NCI-H2107 treated with DMSO at 0.1 percent for 48 hours (cell line): ENCODE data around the gene MYO1G.
A peak's percentile ranks its signal among the peaks of the same experiment; 100 is the strongest.
"Not testable (repeated sequence)": the region's sequence is repeated elsewhere in the genome, so short reads cannot be mapped to it uniquely, and the experiment has no call there.

ENCODE experiments used
- DNase-seq: peaks from one replicate; lab custom pipeline; 2025; ENCODE audit not compliant: unreplicated experiment; lab: John Stamatoyannopoulos, UW

Gene MYO1G

DNA sequence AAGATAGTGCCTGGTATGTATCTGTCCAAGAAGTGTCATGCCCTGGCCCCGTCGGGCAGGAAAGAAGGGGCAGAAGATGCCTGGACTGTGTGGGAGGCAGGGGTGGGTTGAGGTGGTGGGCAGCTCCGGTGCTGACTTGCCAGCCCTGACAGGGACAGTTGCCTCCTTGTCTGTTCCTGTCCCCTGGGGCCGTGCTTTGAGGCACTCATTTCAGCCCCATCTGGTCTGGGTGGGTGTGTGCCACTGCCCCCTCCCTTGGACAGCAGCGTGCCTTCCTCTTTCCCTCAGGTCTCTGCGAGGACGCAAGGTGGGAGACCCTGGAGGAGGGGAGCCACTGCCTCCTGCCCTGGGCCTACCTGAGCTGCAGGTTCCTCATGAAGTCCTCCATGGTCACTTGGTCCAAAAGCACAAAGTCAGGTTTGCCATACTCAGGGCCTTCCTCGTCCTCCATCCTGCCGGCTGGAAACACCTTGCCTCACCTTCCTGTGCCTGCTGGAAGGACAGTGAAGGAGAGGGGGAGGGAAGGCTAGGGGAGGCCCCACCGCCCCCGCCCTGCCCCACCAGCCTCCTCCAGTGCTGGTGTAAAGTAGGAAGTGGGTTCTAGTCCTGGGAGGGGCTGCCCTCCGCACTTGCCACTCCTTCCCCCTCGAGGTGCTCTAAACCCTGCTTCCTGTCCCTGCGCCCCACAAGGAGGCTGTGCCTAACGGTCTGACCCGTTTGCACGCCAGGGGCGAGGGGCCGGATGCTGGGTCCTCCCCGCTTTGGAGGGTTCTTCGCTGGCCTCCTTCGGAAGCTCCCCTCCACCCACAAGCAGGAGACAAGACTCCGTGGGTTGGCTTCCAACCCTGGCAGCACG, at the start of gene MYO1G:
MYO1G (minus strand) TSS at position 505 of the 856 bp plus-strand sequence; CDS start at position 451, 54 bp downstream.
- DNase-seq: no peak

DNA sequence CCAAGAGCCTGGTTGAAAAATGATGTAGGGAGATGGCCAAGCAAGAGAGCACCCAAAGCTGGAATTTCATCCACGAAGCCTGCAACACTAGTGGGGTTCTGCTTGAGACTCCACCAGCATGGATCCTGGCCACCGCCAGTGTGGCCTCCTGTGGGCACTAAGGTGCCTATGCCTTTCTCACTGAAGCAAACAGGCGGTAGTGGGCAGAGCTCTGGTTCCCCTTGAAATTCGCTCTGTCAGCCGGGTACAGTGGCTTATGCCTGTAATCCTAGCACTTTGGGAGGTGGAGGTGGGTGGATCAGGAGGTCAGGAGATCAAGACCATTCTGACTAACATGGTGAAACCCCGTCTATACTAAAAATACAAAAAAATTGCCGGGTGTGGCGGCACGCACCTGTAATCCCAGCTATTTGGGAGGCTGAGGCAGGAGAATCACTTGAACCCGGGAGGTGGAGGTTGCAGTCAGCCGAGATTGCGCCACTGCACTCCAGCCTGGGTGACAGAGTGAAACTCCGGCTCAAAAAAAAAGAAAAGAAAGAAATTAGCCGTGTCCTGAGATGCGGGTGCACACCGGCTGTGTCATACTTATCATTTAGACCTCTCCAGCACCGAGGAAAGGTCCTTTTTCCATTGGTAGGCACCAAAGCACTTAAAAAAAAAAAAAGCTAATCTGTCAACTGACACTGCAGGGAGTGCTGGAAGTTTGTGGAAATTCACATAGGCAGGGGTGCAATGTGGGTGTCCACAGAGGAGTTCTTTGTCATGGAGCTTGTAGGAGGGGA, 49.5 kb upstream of the MYO1G start:
- no peak for DNase-seq

GRCh38 chr7:45027774-45028114, 48.9 kb upstream of the MYO1G start:
- DNase-seq: no peak

DNA sequence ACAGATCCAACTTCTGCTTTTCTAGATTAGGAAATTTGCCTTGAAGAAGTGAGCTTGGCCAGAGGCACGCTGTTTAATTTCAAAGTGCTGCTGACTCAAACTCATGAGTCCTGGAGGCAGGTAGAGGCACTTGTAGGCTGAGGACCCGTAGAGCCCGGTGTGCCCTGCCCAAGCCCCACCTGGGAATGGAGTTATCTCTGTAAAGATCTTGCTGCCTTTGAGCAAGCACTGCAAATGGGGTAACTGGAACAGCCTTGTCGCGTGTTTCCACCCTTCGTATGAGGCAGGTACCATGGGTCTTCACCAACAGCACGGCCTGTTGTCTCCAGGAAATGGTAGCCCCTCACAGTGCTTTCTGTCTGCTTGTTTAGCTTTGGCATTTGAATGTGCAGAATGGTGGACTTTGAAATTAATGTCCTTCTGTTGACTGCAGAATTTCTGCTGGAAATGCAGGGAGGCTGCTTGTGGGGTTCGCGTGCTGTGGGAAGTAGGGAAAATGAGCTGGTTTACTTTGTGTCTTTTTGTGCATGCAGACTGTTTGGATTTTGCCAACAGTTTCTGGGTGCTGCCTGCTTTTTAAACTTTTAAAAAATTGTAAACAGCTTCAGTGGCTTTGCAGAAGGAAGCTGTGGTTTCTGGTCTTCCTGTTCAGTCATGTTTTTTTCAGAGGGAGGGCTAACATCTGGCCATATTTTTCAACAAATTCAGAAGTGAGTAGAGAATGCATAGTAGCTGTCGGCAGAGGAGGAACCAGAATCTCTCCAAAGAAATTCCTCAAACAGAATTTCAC, 48.4 kb upstream of the MYO1G start:
- no peak for DNase-seq

DNA sequence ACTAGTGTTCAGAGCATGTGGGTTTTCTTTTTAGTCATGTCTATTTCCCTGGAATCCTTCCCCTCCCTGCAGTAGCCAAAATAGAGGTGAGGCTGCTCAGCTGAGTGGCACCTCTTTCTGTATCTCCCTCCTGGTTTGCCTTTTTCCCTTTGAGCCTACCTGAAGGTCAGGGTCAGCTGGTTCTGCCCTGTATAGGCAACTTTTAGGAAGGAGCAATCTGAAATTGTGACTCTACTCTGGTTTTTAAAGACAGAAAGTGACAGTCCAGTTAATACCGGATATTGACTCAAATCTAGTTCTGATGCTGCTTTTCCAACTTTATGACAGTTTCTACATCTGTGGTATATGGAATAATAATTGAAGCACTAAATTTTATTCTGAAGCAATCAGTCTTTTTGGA, 47.2 kb upstream of the MYO1G start:
- DNase-seq: no peak

DNA sequence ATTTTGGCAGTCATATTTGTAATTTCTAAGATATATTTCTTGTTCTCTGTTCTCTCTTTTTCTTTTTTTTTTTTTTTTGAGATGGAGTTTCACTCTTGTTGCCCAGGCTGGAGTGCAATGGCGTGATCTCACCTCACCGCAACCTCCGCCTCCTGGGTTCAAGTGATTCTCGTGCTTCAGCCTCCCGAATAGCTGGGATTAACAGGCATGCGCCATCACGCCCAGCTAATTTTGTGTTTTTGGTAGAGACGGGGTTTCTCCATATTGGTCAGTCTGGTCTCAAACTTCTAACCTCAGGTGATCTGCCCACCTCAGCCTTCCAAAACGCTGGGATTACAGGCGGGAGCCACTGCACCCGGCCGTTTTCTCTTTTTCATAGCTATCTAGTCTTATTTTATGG, 46.7 kb upstream of the MYO1G start:
- not testable (repeated sequence) for DNase-seq

DNA sequence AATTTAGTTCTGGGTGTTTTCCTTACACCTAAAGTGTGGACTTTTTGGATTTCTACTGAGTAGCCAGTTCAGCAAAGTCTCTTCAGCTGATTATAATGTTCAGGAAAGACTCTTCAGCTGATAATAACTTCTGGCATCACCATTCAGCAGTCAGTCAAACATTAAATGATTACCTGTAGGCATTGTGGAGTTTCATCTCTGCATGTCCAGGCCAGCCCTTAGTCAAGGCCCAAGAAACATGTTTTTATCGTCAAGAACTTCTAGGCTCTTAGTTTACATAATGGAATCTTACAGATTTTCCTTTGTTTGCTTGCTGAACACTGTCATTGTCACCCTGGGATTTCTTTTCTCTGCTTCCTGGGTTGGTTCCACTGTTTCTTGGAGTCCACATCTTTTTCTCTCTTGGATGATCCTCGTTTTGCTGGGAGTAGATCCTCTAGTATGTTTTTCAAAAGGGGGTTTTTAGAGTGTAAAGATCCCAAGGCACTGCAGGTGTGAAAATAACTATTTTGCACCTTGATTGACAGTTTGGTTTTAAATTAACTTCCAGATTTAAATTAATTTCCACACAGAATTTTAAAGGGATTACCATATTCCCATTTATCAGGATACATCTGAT, 45.4 kb upstream of the MYO1G start:
- no peak for DNase-seq

DNA sequence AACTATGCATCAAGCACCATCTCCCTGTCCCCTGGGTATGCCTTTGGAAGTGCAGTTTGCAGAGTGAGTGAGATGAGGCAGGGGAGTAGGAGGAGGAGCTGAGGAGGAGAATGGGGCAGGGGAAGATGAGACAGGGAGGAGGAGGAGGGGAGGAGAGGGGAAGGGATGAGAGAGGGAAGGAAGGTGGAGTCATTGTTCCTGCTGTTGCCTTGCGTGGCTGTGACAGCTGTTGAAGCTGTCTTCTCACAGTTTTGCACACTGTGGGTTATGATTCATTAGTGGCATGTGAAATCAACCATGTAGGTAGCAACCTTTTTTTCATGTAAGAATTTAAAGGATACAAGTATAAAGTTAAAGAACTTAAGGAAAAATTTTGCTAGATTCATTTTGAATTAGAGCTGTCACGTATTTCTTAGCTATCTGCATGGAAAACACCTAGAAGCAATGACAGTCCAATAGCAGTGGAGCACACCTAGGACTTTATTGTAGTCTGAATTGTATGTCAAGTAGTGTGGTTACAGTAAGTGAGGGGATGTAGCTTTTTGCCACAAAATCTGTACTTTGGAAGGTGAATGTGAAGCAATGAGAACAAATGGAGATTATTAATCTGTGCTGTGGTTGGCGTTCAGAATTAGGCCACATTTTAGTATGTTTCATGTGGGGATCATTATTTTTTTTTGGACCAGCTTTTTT, 42.9 kb upstream of the MYO1G start:
- DNase-seq: no peak

DNA sequence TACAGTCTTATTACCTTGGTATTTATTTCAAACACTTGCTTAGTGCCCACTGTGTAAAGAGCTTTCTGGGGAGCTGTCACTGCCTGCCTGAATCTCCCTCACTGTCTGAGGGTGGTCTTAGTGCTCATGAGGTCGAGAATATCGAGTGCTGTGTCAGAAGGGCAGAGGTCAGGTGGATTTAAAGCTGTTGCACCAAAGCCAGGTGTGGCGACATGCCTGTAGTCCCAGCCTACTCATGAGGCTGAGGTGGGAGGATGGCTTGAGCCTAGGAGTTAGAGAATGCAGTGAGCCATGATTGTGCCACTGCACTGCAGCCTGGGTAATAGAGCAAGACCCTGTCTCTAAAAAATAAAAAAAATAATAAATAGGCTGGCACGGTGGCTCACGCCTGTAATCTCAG, 42.1 kb upstream of the MYO1G start:
- no peak for DNase-seq

DNA sequence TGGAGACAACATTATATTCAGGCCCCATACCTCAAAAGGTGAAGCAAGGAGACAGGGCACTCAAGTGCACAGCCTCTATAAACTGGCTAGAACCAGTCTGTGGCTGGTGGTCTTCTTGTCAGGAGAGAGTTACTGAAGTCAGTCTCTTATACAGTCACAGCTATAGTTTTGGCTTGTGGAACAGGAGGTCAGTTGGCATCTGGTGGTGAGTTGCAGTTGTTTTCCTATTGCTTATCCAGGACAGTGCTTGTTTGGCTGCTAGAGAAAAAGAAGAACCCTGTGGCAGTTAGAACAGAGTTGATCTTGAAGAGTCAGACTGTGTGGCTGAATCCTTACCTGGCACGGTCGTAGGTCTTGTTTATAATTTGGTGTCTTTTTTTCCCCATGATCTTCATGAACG, 38.4 kb upstream of the MYO1G start:
- no peak for DNase-seq

DNA sequence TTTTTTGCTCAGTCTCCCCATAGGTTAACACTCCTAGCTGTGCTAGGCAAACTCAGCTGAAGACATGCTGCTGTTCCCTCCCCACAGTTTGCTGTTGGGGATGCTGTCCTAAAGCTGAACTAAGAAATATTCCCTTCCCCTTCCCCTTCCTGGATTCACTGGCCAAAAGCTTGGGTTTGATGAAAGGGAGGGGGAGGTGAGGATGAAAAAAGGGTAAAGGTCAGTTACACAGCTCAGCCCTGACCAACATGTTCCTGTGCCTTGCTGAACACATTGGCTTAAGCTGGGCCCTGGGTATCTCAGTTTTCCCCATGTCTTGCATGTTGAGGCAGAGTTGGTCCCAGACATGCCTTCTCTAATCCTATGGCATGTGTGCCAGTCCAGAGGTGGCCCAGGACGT, 36.5 kb upstream of the MYO1G start:
- DNase-seq: no peak

DNA sequence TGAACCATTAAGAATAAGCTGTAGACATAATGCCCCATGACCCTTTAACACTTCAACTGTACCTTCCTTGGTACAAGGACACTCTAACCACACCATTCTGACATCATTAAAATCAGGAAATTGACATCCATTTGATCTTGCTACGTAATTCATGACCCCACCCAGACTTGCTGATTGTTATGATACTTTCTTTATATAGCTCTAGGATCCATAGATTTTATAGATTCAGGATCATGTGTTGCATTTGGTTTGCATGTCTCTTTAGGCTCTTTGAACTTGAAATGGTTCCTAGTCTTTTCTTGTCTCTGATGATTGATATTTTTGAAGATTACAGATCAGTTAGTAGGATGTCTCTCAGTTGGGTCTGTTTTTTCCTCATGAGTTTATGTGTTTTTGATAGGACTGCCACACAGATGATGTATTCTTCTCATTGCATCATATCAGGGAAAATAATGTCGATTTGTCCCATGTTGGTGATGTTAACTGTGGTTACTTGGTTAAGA, 34.7 kb upstream of the MYO1G start:
- no peak for DNase-seq

- DNase-seq: no peak
Observed at GRCh38 chr7:45007571-45008328, 28.9 kb upstream of the MYO1G start.

GRCh38 chr7:45007106-45007505, 28.3 kb upstream of the MYO1G start:
- DNase-seq: no peak

DNA sequence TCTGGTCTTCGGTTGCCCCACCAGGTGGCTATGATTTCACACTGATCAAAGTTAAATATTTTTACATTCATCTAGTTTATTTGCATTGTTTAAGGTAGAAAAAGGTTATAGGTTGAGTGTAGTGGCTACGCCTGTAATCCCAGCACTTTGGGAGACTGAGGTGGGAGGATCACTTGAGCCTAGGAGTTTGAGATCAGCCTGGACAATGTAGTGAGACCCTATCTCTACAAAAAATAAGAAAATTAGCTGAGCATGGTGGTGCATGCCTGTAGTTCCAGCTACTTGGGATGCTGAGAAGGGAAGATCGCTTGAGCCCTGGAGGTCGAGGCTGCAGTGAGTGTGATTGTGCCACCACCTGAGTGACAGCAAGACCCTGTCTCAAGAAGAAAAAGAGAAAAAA, 25.0 kb upstream of the MYO1G start:
- DNase-seq: no peak

- DNase-seq: no peak
Observed at GRCh38 chr7:45001826-45002225, 23.0 kb upstream of the MYO1G start.

- peak; percentile 66 for DNase-seq
Observed at GRCh38 chr7:45001138-45001694, 22.4 kb upstream of the MYO1G start.

DNA sequence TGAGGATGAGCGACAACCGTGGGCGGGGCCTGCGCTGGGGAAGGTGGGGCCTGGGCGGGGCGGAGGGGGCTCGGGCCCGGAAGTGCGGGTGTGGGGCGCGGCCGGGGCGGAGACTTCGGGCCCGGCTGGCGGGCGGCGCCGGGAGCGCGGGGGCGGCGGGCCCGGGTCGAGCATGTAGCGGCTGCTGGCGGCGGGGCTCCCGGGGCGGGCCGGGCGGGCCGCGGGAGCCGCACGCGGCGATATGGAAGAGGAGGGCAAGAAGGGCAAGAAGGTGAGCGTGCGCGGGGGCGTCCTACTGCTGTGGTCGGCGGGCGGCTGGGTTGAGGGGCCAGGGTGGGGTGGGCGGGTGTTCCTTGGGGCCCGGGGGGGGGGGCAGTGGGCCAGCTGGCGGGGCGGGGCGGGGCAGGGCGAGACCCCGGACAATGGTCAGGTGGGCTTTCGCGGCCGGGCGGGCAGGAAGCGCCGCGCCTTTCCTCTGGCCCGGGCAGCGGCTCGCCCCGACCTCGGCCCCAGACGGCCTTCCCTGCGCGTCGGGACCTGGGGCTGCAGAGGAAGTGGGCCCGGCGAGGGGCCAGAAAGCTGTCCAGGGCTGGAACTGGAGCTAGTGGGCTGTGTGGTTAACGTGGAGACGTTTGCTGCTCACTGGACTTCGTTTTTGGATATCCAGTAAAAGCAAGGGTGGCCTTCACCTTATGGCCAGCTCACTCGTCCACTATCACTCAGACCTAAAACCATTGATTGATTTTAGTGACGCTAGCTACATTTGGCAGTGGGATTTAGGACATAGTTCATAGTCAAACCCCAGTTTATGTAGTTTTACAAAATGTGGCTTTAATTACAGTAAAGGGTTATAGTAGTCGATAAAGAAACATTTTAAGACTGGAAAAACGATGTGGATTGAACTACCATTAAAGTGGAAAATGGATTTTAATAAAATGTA, 21.5 kb upstream of the MYO1G start, which contains the start of gene CCM2:
CCM2 (plus strand) TSS at position 109 of the 940 bp plus-strand sequence; CDS start at position 242, 133 bp downstream.
- no peak for DNase-seq
